Activated CD8-positive, alpha-beta memory T cell treated with anti-CD3 and anti-CD28 coated beads, Interleukin-2, amount 50 U/mL, for 4 hours (primary cell): ENCODE measurements around the gene KCNA4.
"Not testable (repeated sequence)": the region's sequence is repeated elsewhere in the genome, so short reads cannot be mapped to it uniquely, and the experiment has no call there.

Source experiments
- DNase-seq: peaks from one replicate; pipeline ENCODE4 v3.0.0-alpha.2; 2020

The KCNA4 gene

GRCh38 chr11:29996016-29996415, 20.8 kb downstream of the KCNA4 start:
- no peak for DNase-seq

- DNase-seq: no peak
Observed at GRCh38 chr11:29989174-29989970, 27.5 kb downstream of the KCNA4 start.

- DNase-seq: no peak
Observed at GRCh38 chr11:29985248-29985647, 31.6 kb downstream of the KCNA4 start.

- DNase-seq: no peak
Observed at GRCh38 chr11:29984544-29984943, 32.3 kb downstream of the KCNA4 start.

GRCh38 chr11:29978549-29978948, 38.3 kb downstream of the KCNA4 start:
- DNase-seq: no peak

- DNase-seq: not testable (repeated sequence)
Observed at GRCh38 chr11:29975580-29975979, 41.2 kb downstream of the KCNA4 start.

- no peak for DNase-seq
Observed at GRCh38 chr11:29963796-29964195, 53.0 kb downstream of the KCNA4 start.

GRCh38 chr11:29963036-29963435, 53.8 kb downstream of the KCNA4 start:
- no peak for DNase-seq

- no peak for DNase-seq
Observed at GRCh38 chr11:29962243-29962642, 54.6 kb downstream of the KCNA4 start.
